Heart left ventricle (tissue), 13 donors: ENCODE measurements around the gene PRR23C.

Experiments used
- CTCF ChIP-seq, 12 donors: fragments of 200-600 bp; sonication (generic) in 4 of 12; IDR thresholded peaks; one replicate each; pipeline versions ENCODE4 v1.5.0 to v1.8.0; 2018 to 2022; ENCODE audit warnings: antibody characterized with exemption in 12 of 12, mild to moderate bottlenecking in 5 of 12
- POLR2A ChIP-seq, 2 donors: fragments of 450-650 bp; IDR thresholded peaks; one replicate each; pipeline ENCODE4 v1.6.1; 2017; ENCODE audit warnings: antibody characterized with exemption in 2 of 2, mild to moderate bottlenecking in 2 of 2, moderate library complexity in 2 of 2
- donor health status: ischemic (EF 13 %, LVEDD 7.1; RV severe dilation, severe dysfunction).
- donor health status: DM: no; HTN: yes; CAD: no.
- donor health status: DM: no; HTN: no; CAD: no.
- donor health status: ischemic (EF 25% LVEDD 6.9; RV normal size, moderate dysfunction).
- donor health status: ischemic (EF 25% LVEDD 5.7; RV mildly dilated, moderate dysfunction).
- donor health status: ischemic (EF 35%, LVEDD 5.7; RV mildly dilated, moderate dysfunction).
- donor health status: nonischemic (EF 11% LVEDD 7.7; RV severe dilation, severe dysfunction).
- donor health status: DM: yes; HTN: yes; CAD: no.
- donor health status: PGD.
- donor health status: ischemic (EF 29% LVEDD 5.4; RV normal size, mild dysfunction).
- donor health status: nonischemic (EF 23%, LVEDD 6.1; RV moderate dilation, normal function).

DNA sequence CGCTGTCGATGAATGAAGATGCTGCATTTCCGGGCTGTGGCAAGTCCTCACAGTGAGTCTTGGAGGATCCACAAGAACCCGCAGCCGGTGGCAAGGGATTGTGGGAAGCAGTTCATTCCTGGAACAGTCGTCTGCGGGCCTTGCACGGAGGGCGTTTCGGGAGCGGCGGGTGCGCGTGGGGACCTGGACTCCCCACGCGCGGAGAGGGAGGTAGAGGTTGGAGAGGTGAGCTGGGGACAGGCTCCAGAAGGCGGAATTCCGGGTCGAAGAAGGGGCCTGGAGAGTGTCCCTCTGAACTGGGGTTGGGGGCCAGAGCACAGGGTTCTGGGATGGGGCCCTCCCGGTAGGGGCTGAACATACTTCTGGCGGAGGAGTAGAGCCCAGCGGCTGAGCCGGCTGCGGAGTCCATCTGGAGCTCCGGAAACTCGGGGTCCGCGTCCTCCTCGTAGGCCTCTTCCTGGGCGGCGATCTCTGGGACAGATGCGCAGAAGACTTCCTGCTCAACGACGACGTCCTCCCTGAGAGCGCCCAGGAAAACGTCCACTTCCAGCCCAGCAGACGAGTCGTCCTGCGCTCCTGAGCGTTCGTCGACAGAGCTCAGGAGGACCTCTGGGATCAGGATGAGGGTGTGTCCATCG lies 39.2 kb downstream of the PRR23C start:
- TF ChIP-seq POLR2A (IDR thresholded peaks at IDR 0.05) (no peak), CTCF (IDR thresholded peaks at IDR 0.05) (no peak)
